ENCODE results near the gene KRTAP13-2. TPM values are rescaled to one million over a fixed set of nuclear protein-coding genes. Genes with fewer than 3 reads are reported as not detected.

KRTAP13-2 gene
- not detected in 2 replicates for total RNA-seq (2013; cell fraction: nucleolus; rRNA removed)
- total RNA-seq (2014; rRNA removed) (not detected in 2 replicates), total RNA-seq (2014; rRNA removed; fragmentation: Illumina TruSeq; extraction: Trizol) (not detected in 2 replicates), total RNA-seq (2021) (not detected in 2 replicates), polyA plus RNA-seq (2011; rRNA removed) (not detected in 2 replicates), polyA plus RNA-seq (2014; fragmentation: Illumina TruSeq; extraction: Trizol) (not detected in 2 replicates), polyA plus RNA-seq (2014; fragmentation: Nextera tagmentation; extraction: Ambion mirVana) (not detected), polyA plus RNA-seq (2014; rRNA removed) (not detected in 2 replicates), polyA plus RNA-seq (2016; fragmentation: Nextera tagmentation; extraction: Ambion mirVana) (not detected), polyA minus RNA-seq (2011; rRNA and poly(A)+ RNA removed) (not detected in 2 replicates), Bru-seq, nascent RNA (not detected), BruChase-seq, experiment 1, labeled RNA remaining after a 6-hour chase (not detected), BruChase-seq, experiment 2, labeled RNA remaining after a 2-hour chase (not detected)
- not detected for polyA plus RNA-seq (2011; ENCODE audit: low read depth)
- polyA plus RNA-seq (2011; cell fraction: cytosol; rRNA removed): not detected in 2 replicates
- polyA plus RNA-seq (2011; cell fraction: nucleus; rRNA removed): not detected in 2 replicates
- not detected in 2 replicates for polyA plus RNA-seq (2012)
- not detected in 2 replicates for polyA minus RNA-seq (2011; cell fraction: cytosol; rRNA and poly(A)+ RNA removed)
- not detected in 2 replicates for polyA minus RNA-seq (2011; cell fraction: nucleus; rRNA and poly(A)+ RNA removed)
- long read RNA-seq, experiment 1: 0 reads
- long read RNA-seq, experiment 2: 0 reads

DNA sequence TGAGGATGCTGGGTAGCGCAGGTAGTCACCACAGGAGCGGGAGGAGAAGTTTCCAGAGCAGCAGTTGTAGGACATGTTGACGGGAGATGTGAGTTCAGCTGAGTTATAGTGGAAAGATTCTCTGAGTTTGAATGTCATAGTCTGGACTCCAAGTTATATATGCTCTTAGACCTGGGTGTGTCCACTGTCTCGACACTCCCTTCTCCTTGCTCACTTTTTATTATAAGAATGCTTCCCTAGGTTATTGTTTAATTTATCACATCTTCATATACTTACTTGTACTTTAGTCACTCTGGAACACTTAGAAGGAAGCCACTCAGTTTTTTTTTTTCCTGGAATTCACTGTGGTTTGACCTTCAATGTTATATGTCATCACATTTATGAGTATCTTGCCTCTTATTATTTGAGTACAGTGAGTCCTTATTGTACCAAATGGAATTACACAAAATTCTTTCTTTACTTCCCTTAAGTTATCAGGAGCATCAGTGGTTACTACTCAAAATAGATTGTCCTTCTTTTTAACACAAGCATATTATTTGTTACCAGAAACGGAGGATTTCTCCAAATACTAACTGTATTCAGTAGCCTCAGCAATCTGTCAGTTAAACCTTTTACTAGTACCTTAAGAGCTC, at the start of gene KRTAP13-2:
KRTAP13-2 (minus strand) TSS at position 133 of the 632 bp plus-strand sequence; CDS start at position 75, 58 bp downstream.
- no peaks in the 10 kb centered on the region for H4K20me1 ChIP-seq (ENCODE audit: control insufficient read depth, insufficient read depth)
- no peaks in the 10 kb centered on the region for H3K4me1 ChIP-seq (ENCODE audit: control insufficient read depth, insufficient read depth, low read length)
- no TSS peak for BruUV-seq (replicated peaks)
- DNase-seq (ENCODE audit: low read depth, low spot score) (no peak), ATAC-seq (no peak), FAIRE-seq (no peak)
- no peak within 1 kb of the TSS for H3K9ac ChIP-seq (ENCODE audit: control insufficient read depth, insufficient read depth, low read length)
- in situ Hi-C loops (cut with MboI) (no loop called here), intact Hi-C loops (cut with micrococcal nuclease; ENCODE audit: unreplicated experiment) (no loop called here)
- no peaks in the 10 kb centered on the region for H3K27me3 ChIP-seq (replicated peaks in 1 of 2; ENCODE audit: control insufficient read depth in 2 of 2, insufficient read depth in 2 of 2, low read length in 1 of 2)
- no peaks in the 10 kb centered on the region for H3K9me3 ChIP-seq (replicated peaks; ENCODE audit: control insufficient read depth, insufficient read depth, low read length)
- H3K27ac ChIP-seq (ENCODE audit: control insufficient read depth, insufficient read depth): no peak within 1 kb of the TSS
- no peak within 1 kb of the TSS for H3K4me2 ChIP-seq (ENCODE audit: control insufficient read depth, insufficient read depth)
- no peaks in the 10 kb centered on the region for H3K36me3 ChIP-seq (ENCODE audit: control insufficient read depth in 2 of 2, insufficient read depth in 2 of 2, low read length in 1 of 2)
- H2AFZ ChIP-seq (ENCODE audit: control insufficient read depth, low read depth, low read length): no peak within 1 kb of the TSS
- RAD21 ChIA-PET (ENCODE audit: unreplicated experiment): no interaction called here
- CTCF ChIA-PET: no interaction called here
- POLR2A ChIA-PET: no interaction called here
- H3K79me2 ChIP-seq (ENCODE audit: control insufficient read depth, insufficient read depth, low read length): no peaks in the 10 kb centered on the region
- H3K4me3 ChIP-seq: no peak within 1 kb of the TSS
- SMC1A ChIA-PET (ENCODE audit: uncharacterized antibody, unreplicated experiment): no interaction called here
- 15% methylated on average over 5 of the region's 5 CpGs for WGBS (ENCODE audit: insufficient coverage, insufficient replicate concordance, low lambda C conversion rate, missing lambda C conversion rate)
- TF ChIP-seq E2F8 (IDR thresholded peaks at IDR 0.05; ENCODE audit: low read depth, partially characterized antibody) (no peak), CHD1 (IDR thresholded peaks at IDR 0.05; ENCODE audit: low read depth, low read length) (no peak), NR2C1 (IDR thresholded peaks at IDR 0.05) (no peak), CREM (IDR thresholded peaks at IDR 0.05; ENCODE audit: low read depth) (no peak), RELA (IDR thresholded peaks at IDR 0.05; ENCODE audit: borderline replicate concordance, partially characterized antibody) (no peak), MTA2 (IDR thresholded peaks at IDR 0.05; ENCODE audit: low read depth) (no peak), POU2F2 (IDR thresholded peaks at IDR 0.05; ENCODE audit: borderline replicate concordance, low read depth, low read length) (no peak), TCF3 (IDR thresholded peaks at IDR 0.05; ENCODE audit: borderline replicate concordance, insufficient read depth, low read depth, low read length) (no peak), JUND (IDR thresholded peaks at IDR 0.05; ENCODE audit: low read depth, low read length) (no peak), RB1 (IDR thresholded peaks at IDR 0.05; ENCODE audit: borderline replicate concordance) (no peak), ATF7 (IDR thresholded peaks at IDR 0.05; ENCODE audit: low read depth) (no peak)
- TF ChIP-seq, protein P1, sequence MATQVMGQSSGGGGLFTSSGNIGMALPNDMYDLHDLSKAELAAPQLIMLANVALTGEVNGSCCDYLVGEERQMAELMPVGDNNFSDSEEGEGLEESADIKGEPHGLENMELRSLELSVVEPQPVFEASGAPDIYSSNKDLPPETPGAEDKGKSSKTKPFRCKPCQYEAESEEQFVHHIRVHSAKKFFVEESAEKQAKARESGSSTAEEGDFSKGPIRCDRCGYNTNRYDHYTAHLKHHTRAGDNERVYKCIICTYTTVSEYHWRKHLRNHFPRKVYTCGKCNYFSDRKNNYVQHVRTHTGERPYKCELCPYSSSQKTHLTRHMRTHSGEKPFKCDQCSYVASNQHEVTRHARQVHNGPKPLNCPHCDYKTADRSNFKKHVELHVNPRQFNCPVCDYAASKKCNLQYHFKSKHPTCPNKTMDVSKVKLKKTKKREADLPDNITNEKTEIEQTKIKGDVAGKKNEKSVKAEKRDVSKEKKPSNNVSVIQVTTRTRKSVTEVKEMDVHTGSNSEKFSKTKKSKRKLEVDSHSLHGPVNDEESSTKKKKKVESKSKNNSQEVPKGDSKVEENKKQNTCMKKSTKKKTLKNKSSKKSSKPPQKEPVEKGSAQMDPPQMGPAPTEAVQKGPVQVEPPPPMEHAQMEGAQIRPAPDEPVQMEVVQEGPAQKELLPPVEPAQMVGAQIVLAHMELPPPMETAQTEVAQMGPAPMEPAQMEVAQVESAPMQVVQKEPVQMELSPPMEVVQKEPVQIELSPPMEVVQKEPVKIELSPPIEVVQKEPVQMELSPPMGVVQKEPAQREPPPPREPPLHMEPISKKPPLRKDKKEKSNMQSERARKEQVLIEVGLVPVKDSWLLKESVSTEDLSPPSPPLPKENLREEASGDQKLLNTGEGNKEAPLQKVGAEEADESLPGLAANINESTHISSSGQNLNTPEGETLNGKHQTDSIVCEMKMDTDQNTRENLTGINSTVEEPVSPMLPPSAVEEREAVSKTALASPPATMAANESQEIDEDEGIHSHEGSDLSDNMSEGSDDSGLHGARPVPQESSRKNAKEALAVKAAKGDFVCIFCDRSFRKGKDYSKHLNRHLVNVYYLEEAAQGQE (IDR thresholded peaks at IDR 0.05; ENCODE audit: low read depth, low read length): no peak
- TF ChIP-seq, protein P2, sequence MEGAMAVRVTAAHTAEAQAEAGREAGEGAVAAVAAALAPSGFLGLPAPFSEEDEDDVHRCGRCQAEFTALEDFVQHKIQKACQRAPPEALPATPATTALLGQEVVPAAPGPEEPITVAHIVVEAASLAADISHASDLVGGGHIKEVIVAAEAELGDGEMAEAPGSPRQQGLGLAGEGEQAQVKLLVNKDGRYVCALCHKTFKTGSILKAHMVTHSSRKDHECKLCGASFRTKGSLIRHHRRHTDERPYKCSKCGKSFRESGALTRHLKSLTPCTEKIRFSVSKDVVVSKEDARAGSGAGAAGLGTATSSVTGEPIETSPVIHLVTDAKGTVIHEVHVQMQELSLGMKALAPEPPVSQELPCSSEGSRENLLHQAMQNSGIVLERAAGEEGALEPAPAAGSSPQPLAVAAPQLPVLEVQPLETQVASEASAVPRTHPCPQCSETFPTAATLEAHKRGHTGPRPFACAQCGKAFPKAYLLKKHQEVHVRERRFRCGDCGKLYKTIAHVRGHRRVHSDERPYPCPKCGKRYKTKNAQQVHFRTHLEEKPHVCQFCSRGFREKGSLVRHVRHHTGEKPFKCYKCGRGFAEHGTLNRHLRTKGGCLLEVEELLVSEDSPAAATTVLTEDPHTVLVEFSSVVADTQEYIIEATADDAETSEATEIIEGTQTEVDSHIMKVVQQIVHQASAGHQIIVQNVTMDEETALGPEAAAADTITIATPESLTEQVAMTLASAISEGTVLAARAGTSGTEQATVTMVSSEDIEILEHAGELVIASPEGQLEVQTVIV (IDR thresholded peaks at IDR 0.05; ENCODE audit: borderline replicate concordance, partially characterized antibody): no peak
